Amygdala (tissue), 56 donors: ENCODE measurements around the gene RAB11FIP4.
A peak's percentile ranks its signal among the peaks of the same experiment; 100 is the strongest.
"Not testable (repeated sequence)": the region's sequence is repeated elsewhere in the genome, so short reads cannot be mapped to it uniquely, and the experiment has no call there.

ENCODE experiments used
- DNase-seq, 56 donors: peaks; one replicate each; lab custom pipeline; 2025; lab: John Stamatoyannopoulos, UW

RAB11FIP4 gene

GRCh38 chr17:31391496-31391949 is at the start of gene RAB11FIP4:
RAB11FIP4 (plus strand) TSS chr17:31391675; CDS start chr17:31391853, 178 bp downstream.
- peak in 12 of 56 donors; percentile 27 to 54 (median 36) for DNase-seq

GRCh38 chr17:31345191-31345747 is 46.2 kb upstream of the RAB11FIP4 start:
- not testable (repeated sequence) for DNase-seq

GRCh38 chr17:31349454-31349853 is 42.0 kb upstream of the RAB11FIP4 start:
- no peak for DNase-seq

GRCh38 chr17:31355935-31356334 is 35.5 kb upstream of the RAB11FIP4 start:
- no peak for DNase-seq

- DNase-seq: no peak
Measured at GRCh38 chr17:31357091-31357490, 34.4 kb upstream of the RAB11FIP4 start.

- no peak for DNase-seq
Measured at GRCh38 chr17:31357839-31358394, 33.6 kb upstream of the RAB11FIP4 start.

- DNase-seq: no peak
Measured at GRCh38 chr17:31364012-31364411, 27.5 kb upstream of the RAB11FIP4 start.

GRCh38 chr17:31366088-31366487 is 25.4 kb upstream of the RAB11FIP4 start:
- no peak for DNase-seq

GRCh38 chr17:31369266-31369665 is 22.2 kb upstream of the RAB11FIP4 start:
- DNase-seq: no peak

- no peak for DNase-seq
Measured at GRCh38 chr17:31371511-31372097, 19.9 kb upstream of the RAB11FIP4 start.

GRCh38 chr17:31373150-31374093 is 18.1 kb upstream of the RAB11FIP4 start:
- peak in 5 of 56 donors; percentile 11 to 64 (median 43) for DNase-seq

- no peak for DNase-seq
Measured at GRCh38 chr17:31374094-31374447, 17.4 kb upstream of the RAB11FIP4 start.

- no peak for DNase-seq
Measured at GRCh38 chr17:31374503-31374902, 17.0 kb upstream of the RAB11FIP4 start.

- no peak for DNase-seq
Measured at GRCh38 chr17:31378638-31379037, 12.8 kb upstream of the RAB11FIP4 start.

GRCh38 chr17:31379597-31380205 is 11.8 kb upstream of the RAB11FIP4 start:
- no peak for DNase-seq

GRCh38 chr17:31381165-31381668 is 10.3 kb upstream of the RAB11FIP4 start:
- no peak for DNase-seq

GRCh38 chr17:31382668-31383275 is 8.7 kb upstream of the RAB11FIP4 start:
- not testable (repeated sequence) for DNase-seq

- not testable (repeated sequence) for DNase-seq
Measured at GRCh38 chr17:31383488-31383887, 8.0 kb upstream of the RAB11FIP4 start.

- DNase-seq: no peak
Measured at GRCh38 chr17:31385428-31386285, 5.8 kb upstream of the RAB11FIP4 start.
